HG03354 (cell line): Measurements from ENCODE around the gene ABHD13.
"Not testable (repeated sequence)": the region's sequence is repeated elsewhere in the genome, so short reads cannot be mapped to it uniquely, and the experiment has no call there.

Experiments used
- ATAC-seq: cut with Tn5 transposase; IDR thresholded peaks from one replicate; pipeline ENCODE4 v1.9.1; 2021; ENCODE audit warnings: mild to moderate bottlenecking; ENCODE audit not compliant: unreplicated experiment, poor library complexity, severe bottlenecking

Gene ABHD13

GRCh38 chr13:108218044-108218974 lies at the start of gene ABHD13:
Gene ABHD13 (plus strand): TSS chr13:108218392. CDS start chr13:108229219, 10,827 bp downstream.
- peak; percentile 83 for ATAC-seq

DNA sequence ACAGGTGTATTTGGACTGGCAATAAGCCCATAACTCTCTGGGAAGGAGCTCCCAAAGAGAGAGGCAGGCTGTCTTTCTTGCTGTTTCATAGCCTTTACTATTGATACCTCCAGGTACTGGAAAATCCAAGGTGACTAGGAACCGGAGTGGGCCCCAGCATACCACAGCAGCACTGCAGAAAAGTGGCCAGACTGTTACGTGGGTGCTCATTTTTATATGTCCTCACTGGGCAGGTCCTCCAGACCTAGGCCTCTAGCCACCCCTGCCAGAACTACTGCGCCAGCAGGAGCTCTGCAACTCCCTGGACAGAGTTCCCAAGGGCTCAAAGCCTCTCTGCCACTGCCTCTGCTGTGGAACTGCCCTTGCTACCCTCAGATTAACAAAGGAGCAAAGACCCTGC lies 49.3 kb upstream of the ABHD13 start:
- no peak for ATAC-seq

DNA sequence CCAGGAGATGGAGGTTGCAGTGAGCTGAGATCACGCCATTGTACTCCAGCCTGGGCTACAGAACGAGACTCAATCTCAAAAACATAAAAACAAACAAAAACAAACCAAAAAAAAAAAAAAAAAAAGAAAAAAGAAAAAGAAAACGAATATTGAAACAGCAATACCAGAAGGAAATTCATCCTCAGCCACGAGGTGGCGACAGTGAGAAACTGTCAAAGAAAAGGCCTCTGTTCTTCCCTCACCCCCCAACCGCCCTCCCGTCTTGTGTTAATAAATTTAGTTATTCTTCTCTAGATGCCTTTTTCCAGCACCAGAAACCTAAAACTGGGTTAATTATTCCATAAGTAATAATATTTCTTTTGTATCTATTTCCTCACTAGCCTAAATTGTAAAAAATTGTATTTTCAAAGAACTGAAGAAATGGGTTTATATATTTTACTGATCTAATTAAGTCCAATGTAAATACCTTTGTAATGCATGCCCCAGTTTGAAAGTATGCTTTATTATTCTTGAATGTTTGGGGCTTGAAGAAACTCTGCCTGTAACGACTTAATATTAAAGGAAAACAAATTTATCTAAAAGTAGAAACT lies 41.4 kb upstream of the ABHD13 start:
- peak; percentile 87 for ATAC-seq

DNA sequence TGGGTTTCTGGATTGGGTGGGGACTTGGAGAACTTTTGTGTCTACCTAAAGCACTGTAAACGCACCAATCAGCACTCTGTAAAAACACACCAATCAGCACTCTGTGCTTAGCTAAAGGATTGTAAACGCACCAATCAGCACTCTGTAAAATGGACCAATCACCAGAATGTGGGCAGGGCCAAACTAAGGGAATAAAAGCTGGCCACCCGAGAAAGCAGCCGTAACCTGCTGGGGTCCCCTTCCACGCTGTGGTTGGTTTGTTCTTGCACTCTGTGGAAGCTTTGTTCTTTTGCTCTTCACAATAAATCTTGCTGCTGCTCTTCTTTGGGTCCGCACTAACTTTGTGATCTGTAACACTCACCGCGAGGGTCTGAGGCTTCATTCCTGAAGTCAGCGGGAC lies 40.1 kb upstream of the ABHD13 start:
- no peak for ATAC-seq

- no peak for ATAC-seq
These were observed 35.5 kb upstream of the ABHD13 start for GRCh38 chr13:108182652-108183051.

DNA sequence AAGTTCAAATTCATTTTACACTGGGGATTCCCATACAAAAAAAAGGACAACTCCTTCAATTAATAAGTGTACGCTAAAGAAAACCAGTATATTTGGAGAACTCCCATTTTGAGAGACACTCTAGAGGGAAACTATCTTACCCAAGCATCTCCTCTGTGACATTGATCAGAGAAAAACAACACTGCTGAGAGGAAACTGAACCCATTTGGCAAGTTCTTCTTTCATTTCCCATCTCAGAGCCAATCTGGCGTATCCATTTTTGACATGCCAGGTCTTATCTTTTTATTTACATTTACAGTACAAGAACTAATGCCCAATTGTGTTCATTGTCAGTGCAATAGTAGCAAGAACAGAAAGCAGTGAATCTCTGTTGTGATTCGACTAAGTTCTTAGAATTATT lies 33.0 kb upstream of the ABHD13 start:
- no peak for ATAC-seq

DNA sequence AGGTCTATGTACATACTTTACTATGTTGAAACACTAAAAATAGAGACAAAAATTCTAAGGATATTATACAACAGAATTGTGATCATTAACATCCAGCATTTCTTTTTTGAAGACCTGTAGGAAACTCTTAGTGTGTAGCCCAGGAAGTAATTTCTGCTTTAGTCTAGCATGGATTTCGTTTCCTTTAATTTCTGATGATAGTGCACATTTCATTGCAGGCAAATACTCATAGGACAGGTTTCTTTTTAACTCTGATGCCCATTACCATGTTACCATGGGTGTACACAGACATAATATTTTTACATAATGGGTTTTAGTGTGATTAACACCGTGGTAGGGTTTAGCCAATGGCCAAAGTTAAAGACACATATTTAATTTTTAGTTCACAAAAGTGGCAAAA lies 29.9 kb upstream of the ABHD13 start:
- ATAC-seq: no peak

DNA sequence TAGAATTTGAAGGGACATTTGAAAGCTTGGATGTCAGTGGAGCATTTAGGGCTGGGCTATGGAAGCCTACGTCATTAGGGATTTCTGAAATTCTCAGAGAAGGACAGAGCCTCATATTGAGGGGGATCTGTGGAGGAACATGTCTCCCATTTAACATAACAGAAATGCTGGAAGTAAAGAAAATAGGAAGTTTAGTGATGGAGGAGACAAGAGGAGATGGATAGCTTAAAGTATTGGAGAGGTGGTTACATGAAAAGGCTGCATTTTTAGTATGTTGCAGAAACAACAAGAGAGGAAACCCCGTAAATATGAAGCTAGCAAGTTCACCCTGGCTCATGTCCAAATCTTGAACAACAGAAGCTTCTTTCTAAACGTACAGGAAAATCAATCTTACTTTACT lies 27.3 kb upstream of the ABHD13 start:
- no peak for ATAC-seq

DNA sequence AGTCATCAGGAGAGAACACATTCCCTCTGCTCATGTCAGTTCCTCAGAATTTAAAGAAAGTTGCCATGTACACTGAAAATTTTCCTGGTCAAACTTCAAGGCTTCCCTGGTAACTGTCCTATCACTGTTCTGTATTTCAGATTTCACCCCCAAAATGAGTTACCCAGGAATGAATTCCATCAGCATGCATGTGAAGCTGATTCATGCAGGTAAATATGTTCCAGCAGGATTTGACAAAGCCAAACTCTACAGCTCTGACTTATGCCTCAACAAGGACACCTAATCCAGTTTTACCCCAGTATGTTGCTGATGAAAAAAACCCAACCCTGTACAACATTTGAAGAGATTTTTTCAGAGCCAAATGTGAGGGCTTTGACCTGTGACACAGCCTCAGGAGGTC lies 24.4 kb upstream of the ABHD13 start:
- ATAC-seq: no peak

DNA sequence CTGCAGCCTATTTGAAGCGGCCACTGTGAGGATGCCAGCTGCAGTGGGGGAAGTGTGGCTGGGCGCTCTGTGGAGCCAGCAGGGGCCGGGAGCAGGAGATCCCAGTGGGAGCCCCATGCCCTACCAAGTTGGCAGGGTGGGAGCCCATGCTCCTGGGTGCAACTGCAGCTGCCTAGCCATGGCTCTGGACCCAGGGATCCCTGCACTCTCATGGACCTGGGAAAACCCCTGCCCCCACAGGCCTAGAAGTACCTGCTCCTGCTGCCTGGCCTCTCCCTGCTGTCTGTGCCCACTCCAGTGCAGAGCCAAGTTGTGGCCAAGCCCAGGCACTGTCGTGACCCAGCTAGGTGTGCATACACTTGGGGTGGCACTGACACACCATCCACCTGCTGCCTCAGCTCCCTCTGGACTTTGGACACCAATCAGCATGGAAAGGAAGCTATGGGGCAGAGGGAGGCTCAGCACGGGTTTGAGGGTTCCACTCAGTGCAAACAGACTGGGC lies 23.7 kb upstream of the ABHD13 start:
- no peak for ATAC-seq

GRCh38 chr13:108195146-108195545 lies 23.0 kb upstream of the ABHD13 start:
- no peak for ATAC-seq

DNA sequence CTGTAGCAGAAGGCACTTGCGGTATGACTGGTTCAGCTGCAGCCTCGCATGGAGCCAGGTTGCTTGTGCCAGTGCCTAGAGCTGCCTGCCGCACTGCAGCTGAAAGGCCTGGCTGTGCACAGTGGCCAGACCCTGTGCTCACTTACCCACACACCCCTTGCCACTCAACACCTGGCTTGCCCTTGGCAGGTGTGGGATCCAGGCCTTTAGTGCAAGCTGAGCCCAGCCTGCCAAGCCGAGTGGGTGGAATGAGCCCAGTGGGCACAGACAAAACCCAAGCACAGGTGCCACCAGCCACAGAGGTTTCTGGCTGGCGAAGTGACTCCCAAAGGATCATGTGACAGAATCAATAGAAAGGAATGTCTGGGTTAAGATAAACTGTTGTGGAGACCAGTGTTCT lies 22.3 kb upstream of the ABHD13 start:
- ATAC-seq: no peak

GRCh38 chr13:108200781-108201398 lies 17.3 kb upstream of the ABHD13 start:
- ATAC-seq: no peak

GRCh38 chr13:108210551-108210950 lies 7.6 kb upstream of the ABHD13 start:
- no peak for ATAC-seq

- peak; percentile 56 for ATAC-seq
These were observed 5.3 kb upstream of the ABHD13 start for GRCh38 chr13:108212886-108213285.

- no peak for ATAC-seq
These were observed 4.2 kb upstream of the ABHD13 start for GRCh38 chr13:108213946-108214345.

GRCh38 chr13:108214441-108215271 lies 3.5 kb upstream of the ABHD13 start:
- ATAC-seq: no peak

DNA sequence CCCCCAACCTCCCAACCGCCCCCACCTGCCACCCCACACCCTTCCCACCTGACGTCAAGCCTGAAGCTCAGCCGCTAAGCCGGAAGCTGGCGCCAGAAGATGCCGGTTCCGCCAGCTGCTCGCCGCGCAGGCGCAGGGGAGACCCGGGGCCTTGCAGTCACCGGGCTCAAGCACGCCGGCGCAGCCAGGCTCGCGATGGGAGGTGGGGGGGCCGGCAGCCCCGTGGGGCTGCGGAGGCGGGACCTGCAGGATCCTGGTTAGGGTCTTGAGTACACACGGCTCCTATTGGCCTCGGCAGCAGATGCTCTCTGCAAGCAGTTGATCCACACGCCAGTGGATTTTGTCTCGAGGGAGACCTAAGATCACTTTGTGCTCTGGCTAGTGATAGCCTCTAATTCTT lies 2.8 kb upstream of the ABHD13 start, which contains the start of gene LIG4:
LIG4 (minus strand) TSS at position 101 of the 400 bp plus-strand sequence. CDS start 4,268 bp downstream, outside the sequence.
- peak; percentile 65 for ATAC-seq

DNA sequence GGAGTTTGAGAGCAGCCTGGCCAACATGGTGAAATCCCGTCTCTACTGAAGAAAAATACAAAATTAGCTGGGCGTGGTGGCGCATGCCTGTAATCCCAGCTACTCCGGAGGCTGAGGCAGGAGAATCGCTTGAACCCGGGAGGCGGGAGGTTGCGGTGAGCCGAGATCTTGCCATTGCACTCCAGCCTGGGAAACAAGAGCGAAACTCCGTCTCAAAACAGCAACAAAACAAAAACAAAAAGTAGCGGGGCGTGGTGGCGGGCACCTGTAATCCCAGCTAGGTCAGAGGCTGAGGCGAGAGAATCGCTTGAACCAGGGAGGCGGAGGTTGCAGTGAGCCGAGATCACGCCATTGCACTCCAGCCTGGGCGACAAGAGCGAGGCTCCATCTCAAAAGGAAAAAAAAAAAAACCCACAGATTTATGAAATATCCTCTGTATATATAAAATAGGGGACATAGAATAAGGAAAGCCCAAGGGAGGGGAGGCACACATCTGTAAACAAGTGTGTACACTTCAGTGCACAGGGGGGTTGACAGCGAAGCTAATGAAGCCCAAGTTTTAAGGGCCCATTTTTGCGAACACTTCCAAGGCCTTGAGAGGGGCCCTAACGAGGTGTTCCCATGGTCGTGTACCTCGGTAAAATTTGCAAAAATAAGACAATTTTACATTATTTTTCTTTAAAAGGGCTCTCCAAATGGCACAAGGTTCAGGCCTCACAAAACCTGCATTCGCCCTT lies 717 bp upstream of the ABHD13 start:
- ATAC-seq: not testable (repeated sequence)
